Uterus (tissue), 4 donors: ENCODE data around the gene TOMM40. TPM values are rescaled to one million over a fixed set of nuclear protein-coding genes. Genes with fewer than 3 reads are reported as not detected.
A peak's percentile ranks its signal among the peaks of the same experiment; 100 is the strongest.

Experiments used
- DNase-seq, 2 donors: peaks; one replicate each; pipeline ENCODE4 v3.0.0-alpha.2; 2019 to 2020
- H3K27ac ChIP-seq, 2 donors: fragments of 200-600 bp; sonication (generic); 1 replicate in 1 of 2; 2 replicates in 1 of 2; pipeline ENCODE4 v1.5.1; 2016 to 2018
- H3K27me3 ChIP-seq, 2 donors: fragments of 200-600 bp; sonication (generic); one replicate each; pipeline ENCODE4 v1.5.1; 2018 to 2019; ENCODE audit warnings: control low read depth in 1 of 2
- H3K36me3 ChIP-seq, 2 donors: fragments of 200-600 bp; sonication (generic); one replicate each; pipeline ENCODE4 v1.5.1; 2019; ENCODE audit warnings: control low read depth in 1 of 2
- H3K4me1 ChIP-seq, 2 donors: fragments of 200-600 bp; sonication (generic); one replicate each; pipeline ENCODE4 v1.5.1; 2018 to 2019; ENCODE audit warnings: control low read depth in 1 of 2
- H3K4me3 ChIP-seq, 2 donors: fragments of 200-600 bp; sonication (generic); 1 replicate in 1 of 2; 2 replicates in 1 of 2; pipeline ENCODE4 v1.5.1; 2018 to 2019; ENCODE audit warnings: mild to moderate bottlenecking in 1 of 2
- H3K9me3 ChIP-seq, 2 donors: fragments of 200-600 bp; sonication (generic); one replicate each; pipeline ENCODE4 v1.5.1; 2019; ENCODE audit warnings: control low read depth in 1 of 2
- CTCF ChIP-seq, 4 experiments: fragments of 200-600 bp in 2 of 4; fragments of 450-650 bp in 2 of 4; sonication (generic) in 2 of 4; IDR thresholded peaks; one replicate each; pipeline ENCODE4 v1.5.1; 2016 to 2019; ENCODE audit warnings: antibody characterized with exemption in 4 of 4, mild to moderate bottlenecking in 2 of 4, moderate library complexity in 1 of 4
- POLR2A ChIP-seq, 2 donors: fragments of 450-650 bp; IDR thresholded peaks; one replicate each; pipeline ENCODE4 v1.6.1; 2016; ENCODE audit warnings: antibody characterized with exemption in 2 of 2, mild to moderate bottlenecking in 1 of 2, moderate library complexity in 1 of 2
- intact Hi-C: fragments of 100-400 bp; cut with DNase I; formaldehyde crosslinking; loops from one replicate; pipeline ENCODE4 v1.15.1; 2023; ENCODE audit warnings: low total_unique reads
- total RNA-seq, 4 donors: library from RNA; depleted of rRNA in 3 of 4; stranded (reverse); fragments of >200 nt in 3 of 4; gene quantifications; one replicate each; pipeline versions ENCODE4 v1.1.0 to v1.2.4, GENCODE V29; 2014 to 2023
- donor health status: DM: yes; HTN: yes; CAD: no.

Gene TOMM40
- total RNA-seq, 4 donors from 2014 or later = 10.5 to 38.2 (median 24.1) TPM

DNA sequence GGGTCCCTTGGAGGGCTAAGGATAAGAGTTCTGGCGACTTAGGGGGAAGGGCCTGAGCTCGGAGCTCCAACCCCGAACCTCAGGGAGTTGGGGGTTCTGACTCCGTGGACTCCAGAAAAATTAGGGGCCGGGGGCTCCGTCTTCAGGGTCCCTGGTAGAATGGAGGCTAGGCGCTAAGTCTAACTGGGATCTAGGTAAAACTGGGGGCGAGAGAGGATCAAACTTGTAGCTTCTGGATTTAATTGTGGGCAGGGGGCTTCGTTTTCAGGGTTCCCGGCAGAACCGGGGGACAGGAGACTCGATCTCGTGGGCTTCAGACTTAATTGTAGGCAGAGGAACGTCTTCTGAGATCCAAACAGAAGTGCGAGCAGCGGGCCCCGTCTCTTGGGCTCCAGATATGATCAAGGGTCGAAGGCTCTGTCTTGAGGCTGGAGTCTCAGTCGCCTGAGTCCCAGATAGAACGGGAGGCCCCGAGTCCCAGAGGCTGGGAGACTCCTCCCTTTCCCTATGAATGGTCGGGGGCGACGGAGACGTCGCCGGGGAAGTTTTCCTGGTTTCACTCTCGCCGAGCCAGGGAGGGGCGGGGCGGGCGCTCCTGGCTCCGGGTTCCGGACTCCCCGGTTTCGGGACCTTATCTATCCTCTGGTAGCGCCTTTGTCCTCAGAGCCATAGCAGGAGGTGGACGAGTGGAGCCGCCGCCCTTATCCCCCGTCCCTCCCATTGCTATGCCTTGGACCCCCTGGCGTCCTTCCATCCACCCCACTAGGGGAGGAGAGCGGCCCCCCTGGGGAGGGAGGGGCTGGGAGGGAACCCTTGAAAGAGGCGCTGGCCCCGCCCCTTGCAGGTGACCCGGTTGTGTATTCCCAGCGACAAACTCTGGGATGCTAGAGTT, 43.7 kb upstream of the TOMM40 start:
- DNase-seq = peak; percentile 73 to 77
- no peaks in the 10 kb centered on the region for H3K27me3 ChIP-seq
- peak overlapping the region; percentile 69 to 100 for H3K4me3 ChIP-seq
- peak overlapping the region; percentile 96 to 97 for H3K27ac ChIP-seq
- no peaks in the 10 kb centered on the region for H3K9me3 ChIP-seq
- no peaks in the 10 kb centered on the region for H3K36me3 ChIP-seq
- H3K4me1 ChIP-seq = peaks cover 3 to 12% of the 10 kb centered on the region in 2 donors
- TF ChIP-seq CTCF (IDR thresholded peaks at IDR 0.05) (peak in 1 of 4 experiments; percentile 19), POLR2A (IDR thresholded peaks at IDR 0.05) (peak; percentile 59 to 73)
- intact Hi-C loops = loop anchor here (10.0 kb wide), 1 partner anchor 123 kb away; no protein-coding TSS in a partner anchor

GRCh38 chr19:44848036-44848811, 42.8 kb upstream of the TOMM40 start:
- TF ChIP-seq POLR2A (IDR thresholded peaks at IDR 0.05) = peak in 1 of 2 donors; percentile 24
- TF ChIP-seq CTCF (IDR thresholded peaks at IDR 0.05) = peak in 1 of 4 experiments; percentile 2
- Histone ChIP-seq H3K4me3 (peak overlapping the region; percentile 69 to 100), H3K4me1 (peaks cover 3 to 12% of the 10 kb centered on the region in 2 donors), H3K27ac (peak overlapping the region; percentile 96 to 97), H3K36me3 (no peaks in the 10 kb centered on the region), H3K27me3 (no peaks in the 10 kb centered on the region), H3K9me3 (no peaks in the 10 kb centered on the region)
- intact Hi-C loops = loop anchor here (10.0 kb wide), 1 partner anchor 123 kb away; no protein-coding TSS in a partner anchor
- peak; percentile 26 to 44 for DNase-seq

DNA sequence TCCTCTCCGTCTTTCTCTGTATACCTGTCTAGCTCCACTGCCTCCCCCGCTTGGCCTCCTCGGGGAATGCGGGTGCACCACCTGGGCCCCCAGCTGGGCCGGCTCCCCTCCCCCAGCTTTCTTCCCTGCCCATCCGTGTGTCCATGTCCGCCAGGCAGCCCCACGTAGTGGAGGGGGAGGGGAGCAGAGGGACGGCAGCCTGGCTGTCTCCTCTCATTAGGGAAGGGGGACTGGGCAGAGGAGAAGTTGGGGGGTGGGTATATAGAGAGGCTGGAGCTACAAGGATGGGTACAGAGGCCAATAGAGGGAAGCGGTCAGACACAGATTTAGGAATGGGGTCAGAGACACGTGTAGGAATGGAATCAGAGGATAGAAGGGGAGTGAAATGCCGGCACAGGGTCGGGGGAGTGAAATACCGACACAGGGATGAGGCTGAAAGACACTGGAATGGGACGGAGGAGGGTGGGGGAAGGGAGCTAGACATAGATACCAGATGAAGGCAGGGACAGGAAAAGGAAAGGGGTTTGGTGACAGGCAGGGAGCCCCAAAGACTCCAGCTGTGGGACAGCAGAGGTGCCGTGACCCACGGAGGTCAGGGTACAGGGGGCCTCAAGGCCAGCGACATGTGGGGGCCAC, 42.1 kb upstream of the TOMM40 start:
- Histone ChIP-seq H3K4me1 (peaks cover 3 to 12% of the 10 kb centered on the region in 2 donors), H3K9me3 (no peaks in the 10 kb centered on the region), H3K36me3 (no peaks in the 10 kb centered on the region), H3K27me3 (no peaks in the 10 kb centered on the region), H3K27ac (peak overlapping the region; percentile 96 to 97), H3K4me3 (peak overlapping the region; percentile 69 to 100)
- peak in 1 of 2 donors; percentile 41 for DNase-seq
- no peak for TF ChIP-seq POLR2A (IDR thresholded peaks at IDR 0.05)
- TF ChIP-seq CTCF (IDR thresholded peaks at IDR 0.05) = no peak
- intact Hi-C loops = loop anchor here (10.0 kb wide), 1 partner anchor 124 kb away; no protein-coding TSS in a partner anchor

- Histone ChIP-seq H3K27ac (peak overlapping the region in 1 of 2 donors; percentile 5), H3K4me3 (no peak overlapping the region), H3K36me3 (no peaks in the 10 kb centered on the region), H3K9me3 (no peaks in the 10 kb centered on the region), H3K27me3 (no peaks in the 10 kb centered on the region), H3K4me1 (peaks cover 3 to 12% of the 10 kb centered on the region in 2 donors)
- intact Hi-C loops = no loop called here
- peak in 1 of 2 donors; percentile 22 for DNase-seq
- TF ChIP-seq POLR2A (IDR thresholded peaks at IDR 0.05) = no peak
- TF ChIP-seq CTCF (IDR thresholded peaks at IDR 0.05) = no peak
Observed at GRCh38 chr19:44850641-44851109, 40.4 kb upstream of the TOMM40 start.
